GM12878 (cell line): Measurements from ENCODE around the gene SBNO2. TPM values are rescaled to one million over a fixed set of nuclear protein-coding genes. Genes with fewer than 3 reads are reported as not detected.

ENCODE experiments used
- ETV6 ChIP-seq, 2 experiments: fragments of 450-650 bp in 1 of 2; IDR thresholded peaks in 1 of 2; conservative IDR thresholded peaks in 1 of 2; 2 replicates each; pipeline ENCODE4 v1.6.1; 2014; ENCODE audit warnings: antibody characterized with exemption in 1 of 2, borderline replicate concordance in 1 of 2, low read depth in 1 of 2, mild to moderate bottlenecking in 1 of 2, moderate library complexity in 1 of 2
- HCFC1 ChIP-seq: fragments of 150-350 bp; IDR thresholded peaks from 2 replicates; pipeline ENCODE4 v1.6.1; 2014; ENCODE audit warnings: low read length
- KDM1A ChIP-seq: fragments of 200-600 bp; sonication (generic); IDR thresholded peaks from 2 replicates; pipeline ENCODE4 v1.6.1; 2016; ENCODE audit warnings: borderline replicate concordance
- LARP7 ChIP-seq: fragments of 450-650 bp; IDR thresholded peaks from 2 replicates; pipeline ENCODE4 v1.6.1; 2017; ENCODE audit warnings: mild to moderate bottlenecking
- RUNX3 ChIP-seq: IDR thresholded peaks from 2 replicates; pipeline ENCODE4 v1.6.1; 2012; ENCODE audit warnings: low read length, inconsistent platforms
- SMC3 ChIP-seq: IDR thresholded peaks from 2 replicates; pipeline ENCODE4 v1.6.1; 2011; ENCODE audit warnings: low read length, improper control_type of control experiment, borderline replicate concordance
- SRF ChIP-seq, 2 experiments: IDR thresholded peaks; 2 replicates each; pipeline ENCODE4 v1.6.1; 2011; ENCODE audit warnings: low read depth in 2 of 2, low read length in 2 of 2, mild to moderate bottlenecking in 1 of 2, moderate library complexity in 1 of 2
- STAT3 ChIP-seq: IDR thresholded peaks from 2 replicates; pipeline ENCODE4 v1.6.1; 2011; ENCODE audit warnings: low read depth, low read length, improper control_type of control experiment
- ZNF384 ChIP-seq: IDR thresholded peaks from 2 replicates; pipeline ENCODE4 v1.6.1; 2012; ENCODE audit warnings: low read depth, mild to moderate bottlenecking, low read length, improper control_type of control experiment, borderline replicate concordance
- polyA plus RNA-seq, 11 experiments: library from polyadenylated mRNA; depleted of rRNA in 4 of 11; unstranded in 6 of 11; stranded (reverse) in 5 of 11; fragments of >200 nt; fragmentation: Nextera tagmentation in 4 of 11; fragmentation: Illumina TruSeq in 1 of 11; extraction: Ambion mirVana in 4 of 11; extraction: Trizol in 1 of 11; gene quantifications; 1 replicate in 1 of 11; 2 replicates in 10 of 11; pipeline versions ENCODE4 v1.2.1 to v1.2.3, GENCODE V29; 2011 to 2016; ENCODE audit warnings: inconsistent platforms in 2 of 11, missing spikeins in 2 of 11, low read depth in 1 of 11
- total RNA-seq, 4 experiments: library from RNA; depleted of rRNA in 3 of 4; stranded (reverse); fragments of >200 nt in 3 of 4; fragmentation: Illumina TruSeq in 1 of 4; extraction: Trizol in 1 of 4; gene quantifications; 2 replicates each; pipeline versions ENCODE4 v1.2.1 to v1.2.3, GENCODE V29; 2013 to 2021
- TF ChIP-seq, protein P1 (sequence below): fragments of 450-650 bp; IDR thresholded peaks from 2 replicates; pipeline ENCODE4 v1.6.1; 2017; ENCODE audit warnings: antibody characterized with exemption, mild to moderate bottlenecking, moderate library complexity
- TF ChIP-seq, protein P2 (sequence below), 3 experiments: IDR thresholded peaks in 2 of 3; conservative IDR thresholded peaks in 1 of 3; 2 replicates each; pipeline ENCODE4 v1.5.1; 2011; ENCODE audit warnings: low read depth in 3 of 3, low read length in 3 of 3, mild to moderate bottlenecking in 3 of 3, control low read depth in 2 of 3, moderate library complexity in 2 of 3, inconsistent platforms in 1 of 3, mixed read lengths in 1 of 3; ENCODE audit not compliant: control insufficient read depth in 2 of 3, insufficient read depth in 1 of 3; ENCODE audit errors: extremely low read depth in 1 of 3
- TF ChIP-seq, protein P3 (sequence below): fragments of 450-650 bp; conservative IDR thresholded peaks from 2 replicates; pipeline ENCODE4 v1.6.1; 2017; ENCODE audit warnings: mild to moderate bottlenecking, moderate library complexity
- TF ChIP-seq, protein P4 (sequence below): fragments of 450-650 bp; IDR thresholded peaks from 2 replicates; pipeline ENCODE4 v1.6.1; 2018; ENCODE audit warnings: mild to moderate bottlenecking, low read depth, moderate library complexity; ENCODE audit not compliant: partially characterized antibody
- TF ChIP-seq, protein P5 (sequence below): fragments of 450-650 bp; IDR thresholded peaks from 2 replicates; pipeline ENCODE4 v1.6.1; 2017; ENCODE audit warnings: mild to moderate bottlenecking
- TF ChIP-seq, protein P6 (sequence below): IDR thresholded peaks from 2 replicates; pipeline ENCODE4 v1.6.1; 2011; ENCODE audit warnings: low read depth, low read length, improper control_type of control experiment, borderline replicate concordance

Gene SBNO2
- total and polyA plus RNA-seq, 10 of the 15 experiments (the other 5 are each of a cell fraction or from before 2014, with no cell fraction given): 0.08 to 44.6 (median 5.4) TPM

DNA sequence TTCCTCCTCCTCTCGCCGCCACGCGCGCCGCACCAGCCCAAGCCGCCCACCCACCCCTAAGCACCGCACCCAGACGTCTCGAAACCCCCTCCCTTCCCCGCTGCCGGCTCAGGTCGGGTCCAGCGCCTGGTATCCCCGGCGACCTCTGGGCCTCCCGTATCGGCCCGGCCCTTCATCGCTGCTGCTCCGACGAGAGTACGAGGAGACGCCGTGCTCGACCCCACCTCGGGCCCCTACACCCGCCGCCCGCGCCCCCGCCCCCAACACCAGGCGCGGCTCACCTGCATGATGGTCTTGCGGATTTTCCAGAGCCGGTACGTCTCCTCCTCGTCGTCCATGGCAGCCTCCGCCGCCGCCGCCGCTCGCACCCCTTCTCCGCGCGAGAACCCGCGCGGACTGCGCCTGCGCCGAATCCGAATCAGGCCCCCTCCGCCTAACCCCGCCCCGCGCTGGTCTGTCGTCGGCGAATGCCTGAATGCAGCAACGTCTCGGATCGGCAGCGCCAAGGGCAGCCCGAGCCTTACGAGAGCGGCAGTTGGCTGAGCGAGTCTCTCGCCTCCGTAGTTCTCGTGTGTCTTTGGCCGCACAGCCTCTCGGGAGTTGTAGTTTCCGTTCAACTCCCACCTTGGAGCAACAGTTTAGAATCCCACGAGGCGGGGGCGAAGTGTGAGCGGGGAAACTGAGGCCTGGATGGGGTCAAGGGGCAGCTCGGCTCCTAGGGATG lies 78.9 kb downstream of the SBNO2 start, which contains the start of gene POLR2E (continued):
- TF ChIP-seq, protein P1, sequence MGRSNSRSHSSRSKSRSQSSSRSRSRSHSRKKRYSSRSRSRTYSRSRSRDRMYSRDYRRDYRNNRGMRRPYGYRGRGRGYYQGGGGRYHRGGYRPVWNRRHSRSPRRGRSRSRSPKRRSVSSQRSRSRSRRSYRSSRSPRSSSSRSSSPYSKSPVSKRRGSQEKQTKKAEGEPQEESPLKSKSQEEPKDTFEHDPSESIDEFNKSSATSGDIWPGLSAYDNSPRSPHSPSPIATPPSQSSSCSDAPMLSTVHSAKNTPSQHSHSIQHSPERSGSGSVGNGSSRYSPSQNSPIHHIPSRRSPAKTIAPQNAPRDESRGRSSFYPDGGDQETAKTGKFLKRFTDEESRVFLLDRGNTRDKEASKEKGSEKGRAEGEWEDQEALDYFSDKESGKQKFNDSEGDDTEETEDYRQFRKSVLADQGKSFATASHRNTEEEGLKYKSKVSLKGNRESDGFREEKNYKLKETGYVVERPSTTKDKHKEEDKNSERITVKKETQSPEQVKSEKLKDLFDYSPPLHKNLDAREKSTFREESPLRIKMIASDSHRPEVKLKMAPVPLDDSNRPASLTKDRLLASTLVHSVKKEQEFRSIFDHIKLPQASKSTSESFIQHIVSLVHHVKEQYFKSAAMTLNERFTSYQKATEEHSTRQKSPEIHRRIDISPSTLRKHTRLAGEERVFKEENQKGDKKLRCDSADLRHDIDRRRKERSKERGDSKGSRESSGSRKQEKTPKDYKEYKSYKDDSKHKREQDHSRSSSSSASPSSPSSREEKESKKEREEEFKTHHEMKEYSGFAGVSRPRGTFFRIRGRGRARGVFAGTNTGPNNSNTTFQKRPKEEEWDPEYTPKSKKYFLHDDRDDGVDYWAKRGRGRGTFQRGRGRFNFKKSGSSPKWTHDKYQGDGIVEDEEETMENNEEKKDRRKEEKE: no peak
- TF ChIP-seq, protein P2, sequence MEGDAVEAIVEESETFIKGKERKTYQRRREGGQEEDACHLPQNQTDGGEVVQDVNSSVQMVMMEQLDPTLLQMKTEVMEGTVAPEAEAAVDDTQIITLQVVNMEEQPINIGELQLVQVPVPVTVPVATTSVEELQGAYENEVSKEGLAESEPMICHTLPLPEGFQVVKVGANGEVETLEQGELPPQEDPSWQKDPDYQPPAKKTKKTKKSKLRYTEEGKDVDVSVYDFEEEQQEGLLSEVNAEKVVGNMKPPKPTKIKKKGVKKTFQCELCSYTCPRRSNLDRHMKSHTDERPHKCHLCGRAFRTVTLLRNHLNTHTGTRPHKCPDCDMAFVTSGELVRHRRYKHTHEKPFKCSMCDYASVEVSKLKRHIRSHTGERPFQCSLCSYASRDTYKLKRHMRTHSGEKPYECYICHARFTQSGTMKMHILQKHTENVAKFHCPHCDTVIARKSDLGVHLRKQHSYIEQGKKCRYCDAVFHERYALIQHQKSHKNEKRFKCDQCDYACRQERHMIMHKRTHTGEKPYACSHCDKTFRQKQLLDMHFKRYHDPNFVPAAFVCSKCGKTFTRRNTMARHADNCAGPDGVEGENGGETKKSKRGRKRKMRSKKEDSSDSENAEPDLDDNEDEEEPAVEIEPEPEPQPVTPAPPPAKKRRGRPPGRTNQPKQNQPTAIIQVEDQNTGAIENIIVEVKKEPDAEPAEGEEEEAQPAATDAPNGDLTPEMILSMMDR (IDR thresholded peaks at IDR 0.05 in 2 of 3, conservative IDR thresholded peaks at IDR 0.05 in 1 of 3; ENCODE audit: control insufficient read depth in 2 of 3, extremely low read depth in 1 of 3, insufficient read depth in 1 of 3, low read depth in 3 of 3, low read length in 3 of 3): no peak
- TF ChIP-seq RUNX3 (0 out of 2 replicates have a peak, but pooled peaks have one; percentile 9), ZNF384 (no peak), HCFC1 (peak; percentile 97), SMC3 (no peak), SRF (IDR thresholded peaks at IDR 0.05; ENCODE audit: low read depth in 2 of 2, low read length in 2 of 2) (no peak), LARP7 (peak; percentile 73; the same call in 1 of the 2 replicates), KDM1A (no peak), STAT3 (no peak), ETV6 (conservative IDR thresholded peaks at IDR 0.05 in 1 of 2, IDR thresholded peaks at IDR 0.05 in 1 of 2; ENCODE audit: borderline replicate concordance in 1 of 2, low read depth in 1 of 2) (no peak)
- TF ChIP-seq, protein P3, sequence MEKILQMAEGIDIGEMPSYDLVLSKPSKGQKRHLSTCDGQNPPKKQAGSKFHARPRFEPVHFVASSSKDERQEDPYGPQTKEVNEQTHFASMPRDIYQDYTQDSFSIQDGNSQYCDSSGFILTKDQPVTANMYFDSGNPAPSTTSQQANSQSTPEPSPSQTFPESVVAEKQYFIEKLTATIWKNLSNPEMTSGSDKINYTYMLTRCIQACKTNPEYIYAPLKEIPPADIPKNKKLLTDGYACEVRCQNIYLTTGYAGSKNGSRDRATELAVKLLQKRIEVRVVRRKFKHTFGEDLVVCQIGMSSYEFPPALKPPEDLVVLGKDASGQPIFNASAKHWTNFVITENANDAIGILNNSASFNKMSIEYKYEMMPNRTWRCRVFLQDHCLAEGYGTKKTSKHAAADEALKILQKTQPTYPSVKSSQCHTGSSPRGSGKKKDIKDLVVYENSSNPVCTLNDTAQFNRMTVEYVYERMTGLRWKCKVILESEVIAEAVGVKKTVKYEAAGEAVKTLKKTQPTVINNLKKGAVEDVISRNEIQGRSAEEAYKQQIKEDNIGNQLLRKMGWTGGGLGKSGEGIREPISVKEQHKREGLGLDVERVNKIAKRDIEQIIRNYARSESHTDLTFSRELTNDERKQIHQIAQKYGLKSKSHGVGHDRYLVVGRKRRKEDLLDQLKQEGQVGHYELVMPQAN: no peak
- TF ChIP-seq, protein P4, sequence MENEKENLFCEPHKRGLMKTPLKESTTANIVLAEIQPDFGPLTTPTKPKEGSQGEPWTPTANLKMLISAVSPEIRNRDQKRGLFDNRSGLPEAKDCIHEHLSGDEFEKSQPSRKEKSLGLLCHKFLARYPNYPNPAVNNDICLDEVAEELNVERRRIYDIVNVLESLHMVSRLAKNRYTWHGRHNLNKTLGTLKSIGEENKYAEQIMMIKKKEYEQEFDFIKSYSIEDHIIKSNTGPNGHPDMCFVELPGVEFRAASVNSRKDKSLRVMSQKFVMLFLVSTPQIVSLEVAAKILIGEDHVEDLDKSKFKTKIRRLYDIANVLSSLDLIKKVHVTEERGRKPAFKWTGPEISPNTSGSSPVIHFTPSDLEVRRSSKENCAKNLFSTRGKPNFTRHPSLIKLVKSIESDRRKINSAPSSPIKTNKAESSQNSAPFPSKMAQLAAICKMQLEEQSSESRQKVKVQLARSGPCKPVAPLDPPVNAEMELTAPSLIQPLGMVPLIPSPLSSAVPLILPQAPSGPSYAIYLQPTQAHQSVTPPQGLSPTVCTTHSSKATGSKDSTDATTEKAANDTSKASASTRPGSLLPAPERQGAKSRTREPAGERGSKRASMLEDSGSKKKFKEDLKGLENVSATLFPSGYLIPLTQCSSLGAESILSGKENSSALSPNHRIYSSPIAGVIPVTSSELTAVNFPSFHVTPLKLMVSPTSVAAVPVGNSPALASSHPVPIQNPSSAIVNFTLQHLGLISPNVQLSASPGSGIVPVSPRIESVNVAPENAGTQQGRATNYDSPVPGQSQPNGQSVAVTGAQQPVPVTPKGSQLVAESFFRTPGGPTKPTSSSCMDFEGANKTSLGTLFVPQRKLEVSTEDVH: no peak
- TF ChIP-seq, protein P5, sequence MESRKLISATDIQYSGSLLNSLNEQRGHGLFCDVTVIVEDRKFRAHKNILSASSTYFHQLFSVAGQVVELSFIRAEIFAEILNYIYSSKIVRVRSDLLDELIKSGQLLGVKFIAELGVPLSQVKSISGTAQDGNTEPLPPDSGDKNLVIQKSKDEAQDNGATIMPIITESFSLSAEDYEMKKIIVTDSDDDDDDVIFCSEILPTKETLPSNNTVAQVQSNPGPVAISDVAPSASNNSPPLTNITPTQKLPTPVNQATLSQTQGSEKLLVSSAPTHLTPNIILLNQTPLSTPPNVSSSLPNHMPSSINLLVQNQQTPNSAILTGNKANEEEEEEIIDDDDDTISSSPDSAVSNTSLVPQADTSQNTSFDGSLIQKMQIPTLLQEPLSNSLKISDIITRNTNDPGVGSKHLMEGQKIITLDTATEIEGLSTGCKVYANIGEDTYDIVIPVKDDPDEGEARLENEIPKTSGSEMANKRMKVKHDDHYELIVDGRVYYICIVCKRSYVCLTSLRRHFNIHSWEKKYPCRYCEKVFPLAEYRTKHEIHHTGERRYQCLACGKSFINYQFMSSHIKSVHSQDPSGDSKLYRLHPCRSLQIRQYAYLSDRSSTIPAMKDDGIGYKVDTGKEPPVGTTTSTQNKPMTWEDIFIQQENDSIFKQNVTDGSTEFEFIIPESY: peak; percentile 63; the same call in 1 of the 2 replicates
- TF ChIP-seq, protein P6, sequence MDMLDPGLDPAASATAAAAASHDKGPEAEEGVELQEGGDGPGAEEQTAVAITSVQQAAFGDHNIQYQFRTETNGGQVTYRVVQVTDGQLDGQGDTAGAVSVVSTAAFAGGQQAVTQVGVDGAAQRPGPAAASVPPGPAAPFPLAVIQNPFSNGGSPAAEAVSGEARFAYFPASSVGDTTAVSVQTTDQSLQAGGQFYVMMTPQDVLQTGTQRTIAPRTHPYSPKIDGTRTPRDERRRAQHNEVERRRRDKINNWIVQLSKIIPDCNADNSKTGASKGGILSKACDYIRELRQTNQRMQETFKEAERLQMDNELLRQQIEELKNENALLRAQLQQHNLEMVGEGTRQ: no peak
